ENCODE data around the gene GPC6. TPM values are rescaled to one million over a fixed set of nuclear protein-coding genes. Genes with fewer than 3 reads are reported as not detected.

The GPC6 gene
- total RNA-seq, 1 donor from 2014 or later = 5.5 TPM

- FAIRE-seq = no peak
- Histone ChIP-seq H3K27me3 (ENCODE audit: control insufficient read depth, insufficient read depth, low read length) (no peaks in the 10 kb centered on the region), H3K4me3 (ENCODE audit: low read depth, low read length) (no peak overlapping the region), H3K36me3 (ENCODE audit: control insufficient read depth, insufficient read depth, low read length) (no peaks in the 10 kb centered on the region)
- DNase-seq (ENCODE audit: low read depth) = no peak
- TF ChIP-seq CTCF (IDR thresholded peaks at IDR 0.05; ENCODE audit: insufficient read depth, low read length, severe bottlenecking) = no peak
Measured at GRCh38 chr13:94251831-94252608, 1025.4 kb downstream of the GPC6 start.

GRCh38 chr13:94254737-94255136 is 1028.1 kb downstream of the GPC6 start:
- FAIRE-seq (no peak), DNase-seq (ENCODE audit: low read depth) (no peak)
- no peak overlapping the region for H3K4me3 ChIP-seq (ENCODE audit: low read depth, low read length)
- H3K36me3 ChIP-seq (ENCODE audit: control insufficient read depth, insufficient read depth, low read length) = no peaks in the 10 kb centered on the region
- TF ChIP-seq CTCF (IDR thresholded peaks at IDR 0.05; ENCODE audit: insufficient read depth, low read length, severe bottlenecking) = no peak
- H3K27me3 ChIP-seq (ENCODE audit: control insufficient read depth, insufficient read depth, low read length) = no peaks in the 10 kb centered on the region

GRCh38 chr13:94256721-94257120 is 1030.1 kb downstream of the GPC6 start:
- DNase-seq (ENCODE audit: low read depth) = no peak
- no peaks in the 10 kb centered on the region for H3K36me3 ChIP-seq (ENCODE audit: control insufficient read depth, insufficient read depth, low read length)
- no peak for FAIRE-seq
- H3K27me3 ChIP-seq (ENCODE audit: control insufficient read depth, insufficient read depth, low read length) = no peaks in the 10 kb centered on the region
- TF ChIP-seq CTCF (IDR thresholded peaks at IDR 0.05; ENCODE audit: insufficient read depth, low read length, severe bottlenecking) = no peak
- H3K4me3 ChIP-seq (ENCODE audit: low read depth, low read length) = no peak overlapping the region

GRCh38 chr13:94259984-94260383 is 1033.4 kb downstream of the GPC6 start:
- no peak for TF ChIP-seq CTCF (IDR thresholded peaks at IDR 0.05; ENCODE audit: insufficient read depth, low read length, severe bottlenecking)
- no peak for DNase-seq (ENCODE audit: low read depth)
- no peaks in the 10 kb centered on the region for H3K27me3 ChIP-seq (ENCODE audit: control insufficient read depth, insufficient read depth, low read length)
- no peak overlapping the region for H3K4me3 ChIP-seq (ENCODE audit: low read depth, low read length)
- no peak for FAIRE-seq
- H3K36me3 ChIP-seq (ENCODE audit: control insufficient read depth, insufficient read depth, low read length) = no peaks in the 10 kb centered on the region

GRCh38 chr13:94261163-94261562 is 1034.6 kb downstream of the GPC6 start:
- FAIRE-seq = no peak
- TF ChIP-seq CTCF (IDR thresholded peaks at IDR 0.05; ENCODE audit: insufficient read depth, low read length, severe bottlenecking) = no peak

GRCh38 chr13:94263038-94263437 is 1036.4 kb downstream of the GPC6 start:
- FAIRE-seq = no peak
- no peak for TF ChIP-seq CTCF (IDR thresholded peaks at IDR 0.05; ENCODE audit: insufficient read depth, low read length, severe bottlenecking)
- no peaks in the 10 kb centered on the region for H3K36me3 ChIP-seq (ENCODE audit: control insufficient read depth, insufficient read depth, low read length)
- no peak overlapping the region for H3K4me3 ChIP-seq (ENCODE audit: low read depth, low read length)
- no peaks in the 10 kb centered on the region for H3K27me3 ChIP-seq (ENCODE audit: control insufficient read depth, insufficient read depth, low read length)
- DNase-seq (ENCODE audit: low read depth) = no peak

More at GRCh38 chr13:94261163-94261562, 1034.6 kb downstream of the GPC6 start:
- no peaks in the 10 kb centered on the region for H3K27me3 ChIP-seq (ENCODE audit: control insufficient read depth, insufficient read depth, low read length)
- DNase-seq (ENCODE audit: low read depth) = no peak
- no peak overlapping the region for H3K4me3 ChIP-seq (ENCODE audit: low read depth, low read length)
- no peaks in the 10 kb centered on the region for H3K36me3 ChIP-seq (ENCODE audit: control insufficient read depth, insufficient read depth, low read length)
